Measurements from ENCODE around the gene NOL4L.

GRCh38 chr20:32480371-32481241 is 104.5 kb downstream of the NOL4L start:
- no peak for TF ChIP-seq CTCF (conservative IDR thresholded peaks at IDR 0.05; ENCODE audit: low read depth, low read length)
- TF ChIP-seq EZH2 (IDR thresholded peaks at IDR 0.05; ENCODE audit: borderline replicate concordance, low read depth, low read length, poor library complexity, severe bottlenecking), result no peak

Measured in A673 (cell line).